SK-N-MC (cell line): ENCODE measurements around the gene KHDC3L.

Source experiments
- DNase-seq: peaks from one replicate; pipeline ENCODE4 v3.0.0-alpha.2; 2011; ENCODE audit warnings: low read depth, low spot score
- H3K27ac ChIP-seq: fragments of 200-600 bp; sonication (generic); 2 replicates; pipeline ENCODE4 v1.5.1; 2016; ENCODE audit warnings: mixed run types
- H3K36me3 ChIP-seq: fragments of 200-600 bp; sonication (generic); 2 replicates; pipeline ENCODE4 v1.6.1; 2017; ENCODE audit warnings: antibody characterized with exemption, low read length, mixed read lengths; ENCODE audit not compliant: insufficient read depth
- H3K4me3 ChIP-seq: fragments of 200-600 bp; sonication (generic); 2 replicates; pipeline ENCODE4 v1.5.1; 2016
- H3K9ac ChIP-seq: fragments of 200-600 bp; sonication (generic); 2 replicates; pipeline ENCODE4 v1.8.0; 2017; ENCODE audit warnings: mixed run types, mixed read lengths; ENCODE audit not compliant: insufficient read length
- H3K9me3 ChIP-seq: fragments of 200-600 bp; sonication (generic); 2 replicates; pipeline ENCODE4 v1.6.1; 2017; ENCODE audit warnings: low read depth, mild to moderate bottlenecking, antibody characterized with exemption, low read length, moderate library complexity, mixed read lengths
- EZH2 ChIP-seq: fragments of 200-600 bp; sonication (generic); IDR thresholded peaks from one replicate; pipeline ENCODE4 v1.6.1; 2017; ENCODE audit warnings: antibody characterized with exemption
- FOXP2 ChIP-seq: optimal IDR thresholded peaks from 2 replicates; pipeline ENCODE3; 2011; ENCODE audit warnings: mild to moderate bottlenecking, moderate library complexity; ENCODE audit not compliant: insufficient read depth; ENCODE audit errors: extremely low read length, control extremely low read depth
- POLR2AphosphoS5 ChIP-seq: IDR thresholded peaks from 2 replicates; pipeline ENCODE4 v1.6.1; 2012; ENCODE audit warnings: mild to moderate bottlenecking, low read depth, low read length, borderline replicate concordance

Gene KHDC3L, protein sequence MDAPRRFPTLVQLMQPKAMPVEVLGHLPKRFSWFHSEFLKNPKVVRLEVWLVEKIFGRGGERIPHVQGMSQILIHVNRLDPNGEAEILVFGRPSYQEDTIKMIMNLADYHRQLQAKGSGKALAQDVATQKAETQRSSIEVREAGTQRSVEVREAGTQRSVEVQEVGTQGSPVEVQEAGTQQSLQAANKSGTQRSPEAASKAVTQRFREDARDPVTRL

DNA sequence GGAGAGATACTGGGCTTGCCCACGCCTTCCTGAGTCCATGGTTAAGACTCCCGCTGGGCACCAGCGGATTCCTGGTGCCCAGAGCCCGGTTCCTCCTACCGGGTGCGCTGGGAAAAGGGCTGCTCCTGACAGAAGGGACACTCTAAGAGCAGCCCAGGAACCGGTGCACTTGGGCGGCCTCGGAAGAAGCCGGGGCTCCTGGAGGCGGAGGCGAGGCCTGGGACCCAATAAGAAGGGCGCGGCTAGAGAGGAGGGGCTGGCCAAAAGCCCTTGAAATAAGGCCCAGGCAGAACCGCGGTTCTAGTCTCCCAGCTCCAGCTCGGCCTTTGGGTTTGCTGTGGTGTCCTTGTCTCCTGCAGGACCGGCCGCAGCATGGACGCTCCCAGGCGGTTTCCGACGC, at the start of gene KHDC3L:
TSS of gene KHDC3L (plus strand) at position 301 of the 400 bp plus-strand sequence. CDS start at position 373, 72 bp downstream.
- TF ChIP-seq POLR2AphosphoS5 (no peak), FOXP2 (no peak), EZH2 (no peak)
- no peak within 1 kb of the TSS for H3K9ac ChIP-seq
- no peaks in the 10 kb centered on the region for H3K36me3 ChIP-seq
- H3K27ac ChIP-seq: no peak within 1 kb of the TSS
- H3K4me3 ChIP-seq: no peak within 1 kb of the TSS
- DNase-seq: no peak
- H3K9me3 ChIP-seq: no peaks in the 10 kb centered on the region

DNA sequence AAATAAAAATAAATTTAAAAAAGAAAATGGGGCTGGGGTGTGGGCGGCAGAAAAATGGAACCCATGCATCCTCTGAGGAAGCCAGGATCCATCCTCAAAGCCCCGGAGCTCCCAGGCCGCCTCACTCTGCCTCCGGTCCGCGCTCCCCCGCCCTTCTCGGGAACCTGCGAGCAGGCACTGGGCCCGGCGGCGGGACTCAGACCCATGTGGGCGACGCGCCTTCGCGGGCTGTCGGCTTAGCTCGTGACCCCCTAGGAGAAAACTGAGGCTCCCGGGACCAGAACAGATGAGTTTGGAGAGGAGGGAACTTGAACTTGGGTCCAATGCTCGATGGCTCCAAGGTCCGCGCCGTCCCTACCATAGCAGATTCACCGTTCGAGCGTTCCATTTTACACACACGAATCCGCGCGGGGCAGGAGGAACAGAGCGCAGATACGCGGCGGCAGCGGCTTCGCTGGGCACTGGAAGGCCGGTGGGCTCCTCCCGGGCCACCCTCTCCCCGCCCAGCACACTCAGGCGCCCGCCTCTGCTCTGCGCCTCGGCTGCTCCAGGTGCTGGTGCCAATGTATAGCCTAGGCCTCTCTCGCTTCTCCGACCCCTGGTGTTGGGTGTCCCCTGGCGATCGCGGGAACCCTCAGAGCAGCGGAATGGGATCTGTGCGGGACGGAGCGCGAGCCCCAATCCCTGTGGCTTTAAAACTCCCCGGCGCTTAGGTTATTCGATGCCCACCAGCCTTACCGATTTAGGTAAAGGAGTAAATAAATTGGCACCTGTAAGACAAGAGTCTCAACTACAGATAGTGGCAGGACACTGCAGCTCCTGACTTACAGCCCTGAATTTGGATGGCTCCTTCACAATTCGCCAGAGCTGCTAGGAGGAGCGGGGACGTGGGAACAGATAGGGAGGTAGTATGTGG, 47.6 kb upstream of the KHDC3L start:
- Histone ChIP-seq H3K27ac (no peak overlapping the region), H3K9ac (no peak overlapping the region), H3K9me3 (no peaks in the 10 kb centered on the region), H3K4me3 (no peak overlapping the region), H3K36me3 (no peaks in the 10 kb centered on the region)
- DNase-seq: no peak
- no peak for TF ChIP-seq EZH2

DNA sequence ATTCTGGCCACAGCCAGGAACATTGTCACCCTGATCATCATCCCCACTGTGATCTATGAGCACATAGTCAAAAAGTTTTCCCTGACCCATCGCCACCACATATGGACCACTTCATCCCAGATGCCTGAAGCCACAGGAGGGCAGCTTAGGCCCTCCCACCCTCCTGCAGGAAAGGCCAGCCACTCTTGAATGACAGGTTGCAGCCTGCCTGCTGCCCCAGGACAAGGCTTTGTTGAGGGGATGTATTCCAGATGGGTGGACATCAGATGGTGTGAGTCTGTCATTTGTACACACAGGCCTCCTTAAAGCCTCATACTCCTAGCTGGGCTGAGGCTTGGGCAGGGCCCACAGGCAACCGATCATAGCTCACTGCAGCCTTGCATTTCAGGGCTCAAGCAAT, 39.1 kb upstream of the KHDC3L start:
- no peak overlapping the region for H3K4me3 ChIP-seq
- no peaks in the 10 kb centered on the region for H3K36me3 ChIP-seq
- H3K9me3 ChIP-seq: no peaks in the 10 kb centered on the region
- no peak overlapping the region for H3K9ac ChIP-seq
- no peak overlapping the region for H3K27ac ChIP-seq
- no peak for TF ChIP-seq FOXP2
- no peak for TF ChIP-seq POLR2AphosphoS5
- TF ChIP-seq EZH2: no peak
- DNase-seq: no peak

DNA sequence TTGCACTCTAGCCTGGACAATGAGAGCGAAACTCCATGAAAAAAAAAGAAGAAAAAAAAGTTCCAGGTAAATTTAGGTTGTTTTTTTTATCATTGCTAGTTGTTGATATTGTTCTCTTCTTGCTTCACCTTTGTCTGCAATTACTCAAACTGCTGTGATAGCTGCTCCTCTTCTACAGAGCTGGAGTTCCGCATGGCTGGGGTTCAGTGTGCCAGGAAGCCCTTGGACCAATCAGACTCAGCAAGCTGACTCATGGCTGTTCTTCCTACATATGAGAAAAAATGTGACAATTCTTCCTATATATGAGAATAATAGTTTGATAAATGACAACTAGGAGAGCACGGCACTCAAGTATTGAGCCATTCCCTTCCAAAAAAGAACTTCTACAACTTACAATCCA, 36.8 kb upstream of the KHDC3L start:
- no peak overlapping the region for H3K27ac ChIP-seq
- H3K4me3 ChIP-seq: no peak overlapping the region
- H3K9ac ChIP-seq: no peak overlapping the region
- no peak for DNase-seq
- no peaks in the 10 kb centered on the region for H3K36me3 ChIP-seq
- TF ChIP-seq POLR2AphosphoS5: no peak
- TF ChIP-seq EZH2: no peak
- TF ChIP-seq FOXP2: no peak
- no peaks in the 10 kb centered on the region for H3K9me3 ChIP-seq

DNA sequence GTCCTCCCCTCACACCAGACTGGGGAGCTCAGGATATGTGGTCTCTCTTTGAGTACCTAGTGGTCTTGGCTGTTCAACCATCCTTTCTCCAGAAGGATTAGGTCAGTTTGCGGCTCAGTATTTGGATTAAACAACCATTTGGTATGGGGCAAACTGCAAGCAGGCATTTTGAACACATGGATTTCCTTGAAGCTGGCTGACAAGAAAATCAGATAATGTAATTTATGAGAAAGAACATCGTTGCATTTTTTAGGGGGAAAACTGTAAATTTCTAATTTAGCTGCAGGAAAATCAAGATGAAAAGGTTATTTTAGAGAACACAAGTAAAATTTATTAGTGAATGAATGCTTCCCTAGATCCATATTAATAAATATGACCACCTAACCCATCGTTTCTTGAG, 33.7 kb upstream of the KHDC3L start:
- H3K27ac ChIP-seq: no peak overlapping the region
- H3K9me3 ChIP-seq: no peaks in the 10 kb centered on the region
- H3K4me3 ChIP-seq: no peak overlapping the region
- H3K9ac ChIP-seq: no peak overlapping the region
- TF ChIP-seq POLR2AphosphoS5: no peak
- TF ChIP-seq FOXP2: no peak
- no peak for TF ChIP-seq EZH2
- no peaks in the 10 kb centered on the region for H3K36me3 ChIP-seq
- no peak for DNase-seq

DNA sequence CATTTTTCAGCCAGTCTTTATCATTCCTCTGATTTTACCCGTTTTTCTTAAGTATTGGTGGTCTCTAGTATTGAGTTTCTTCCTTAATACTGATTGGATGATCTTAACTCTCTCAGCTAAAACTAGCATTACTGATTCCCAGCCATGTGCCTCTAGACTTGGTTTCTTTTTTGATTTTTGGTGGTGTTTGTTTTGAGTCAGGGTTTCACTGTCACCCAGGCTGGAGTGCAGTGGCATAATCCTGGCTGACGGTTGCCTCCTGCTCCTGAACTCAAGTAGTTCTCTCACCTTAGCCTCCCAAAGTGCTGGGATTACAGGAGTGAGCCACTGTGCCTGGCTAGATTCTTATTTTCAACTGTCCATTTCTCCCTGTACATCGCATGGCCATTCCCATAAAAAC, 33.3 kb upstream of the KHDC3L start:
- TF ChIP-seq EZH2 (no peak), FOXP2 (no peak), POLR2AphosphoS5 (no peak)
- no peak overlapping the region for H3K9ac ChIP-seq
- DNase-seq: no peak
- H3K4me3 ChIP-seq: no peak overlapping the region
- no peaks in the 10 kb centered on the region for H3K36me3 ChIP-seq
- H3K9me3 ChIP-seq: no peaks in the 10 kb centered on the region
- no peak overlapping the region for H3K27ac ChIP-seq

DNA sequence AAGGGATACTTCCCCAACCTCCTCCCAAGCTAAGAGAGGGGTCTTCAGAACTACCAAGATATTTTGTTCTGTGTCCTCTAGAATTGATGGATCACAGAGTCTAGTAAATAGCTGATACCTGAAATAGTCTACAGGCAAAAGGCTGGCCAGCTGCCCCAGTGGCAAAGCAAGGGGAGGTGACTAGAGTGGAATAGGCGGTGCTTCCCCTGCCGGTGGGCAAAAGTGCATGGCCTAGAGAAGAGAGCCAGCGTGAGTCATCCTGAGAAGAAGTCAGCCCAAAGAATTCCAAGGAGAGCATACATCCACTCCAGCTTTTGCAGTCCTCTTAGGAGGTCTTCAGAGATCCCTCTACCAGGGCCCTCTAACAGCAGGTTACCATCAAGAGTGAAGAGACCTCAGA, 23.1 kb upstream of the KHDC3L start:
- no peak overlapping the region for H3K9ac ChIP-seq
- DNase-seq: no peak
- no peaks in the 10 kb centered on the region for H3K9me3 ChIP-seq
- no peaks in the 10 kb centered on the region for H3K36me3 ChIP-seq
- H3K4me3 ChIP-seq: no peak overlapping the region
- H3K27ac ChIP-seq: no peak overlapping the region
- TF ChIP-seq POLR2AphosphoS5 (no peak), FOXP2 (no peak), EZH2 (no peak)

DNA sequence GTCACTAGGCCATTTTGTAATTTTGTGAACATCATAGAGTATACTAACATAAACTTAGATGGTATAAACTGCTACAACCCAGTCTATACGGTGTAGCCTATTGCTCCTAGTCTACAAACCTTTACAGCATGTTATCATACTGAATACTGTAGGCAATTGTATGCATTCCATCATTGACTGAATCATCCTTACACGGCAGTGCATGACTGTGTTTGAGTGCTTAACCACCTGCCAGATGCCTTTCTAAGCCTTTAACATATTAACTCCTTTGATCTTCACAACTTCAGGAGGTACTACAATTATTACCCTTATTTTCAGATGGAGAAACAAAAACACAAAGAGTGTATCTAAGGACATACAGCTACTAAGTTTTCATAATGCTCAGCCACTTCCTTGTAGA, 22.4 kb upstream of the KHDC3L start:
- DNase-seq: no peak
- TF ChIP-seq FOXP2 (no peak), POLR2AphosphoS5 (no peak)
- Histone ChIP-seq H3K9me3 (no peaks in the 10 kb centered on the region), H3K36me3 (no peaks in the 10 kb centered on the region), H3K27ac (no peak overlapping the region), H3K4me3 (no peak overlapping the region), H3K9ac (no peak overlapping the region)

DNA sequence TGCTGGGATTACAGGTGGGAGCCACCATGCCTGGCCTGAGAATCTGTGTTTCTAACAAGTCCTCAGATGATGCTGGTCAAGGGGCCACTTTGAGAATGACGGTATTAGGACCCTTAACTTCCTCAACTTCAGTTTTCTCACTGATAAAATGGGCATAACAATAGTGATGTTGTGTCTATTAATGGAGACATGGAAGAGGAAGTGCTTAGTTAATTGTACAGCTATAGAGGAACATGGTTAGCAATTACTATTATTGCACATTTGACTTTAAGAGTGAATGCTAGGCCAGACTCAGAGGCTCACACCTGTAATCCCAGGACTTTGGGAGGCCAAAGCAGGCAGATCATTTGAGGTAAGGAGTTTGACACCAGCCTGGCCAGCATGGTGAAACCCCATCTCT, 21.1 kb upstream of the KHDC3L start:
- Histone ChIP-seq H3K4me3 (no peak overlapping the region), H3K9ac (no peak overlapping the region), H3K36me3 (no peaks in the 10 kb centered on the region), H3K27ac (no peak overlapping the region), H3K9me3 (no peaks in the 10 kb centered on the region)
- DNase-seq: no peak
- TF ChIP-seq POLR2AphosphoS5 (no peak), EZH2 (no peak)
